GF-D8 (cell line): ENCODE data around the gene HSF2.
"Not testable (repeated sequence)": the region's sequence is repeated elsewhere in the genome, so short reads cannot be mapped to it uniquely, and the experiment has no call there.

Experiments
- DNase-seq: peaks from one replicate; lab custom pipeline; 2025; lab: John Stamatoyannopoulos, UW

Gene HSF2

GRCh38 chr6:122455116-122455515 lies 55.7 kb downstream of the HSF2 start:
- DNase-seq = not testable (repeated sequence)

GRCh38 chr6:122458087-122458486 lies 58.6 kb downstream of the HSF2 start:
- DNase-seq = no peak

GRCh38 chr6:122459240-122459639 lies 59.8 kb downstream of the HSF2 start:
- no peak for DNase-seq

GRCh38 chr6:122459865-122460416 lies 60.5 kb downstream of the HSF2 start:
- DNase-seq = not testable (repeated sequence)

- no peak for DNase-seq
Measured at GRCh38 chr6:122461885-122462284, 62.4 kb downstream of the HSF2 start.

GRCh38 chr6:122471107-122472021 lies 71.9 kb downstream of the HSF2 start, which contains the start of gene SERINC1:
Gene SERINC1 (minus strand): TSS chr6:122471807. CDS start chr6:122471737, 70 bp downstream.
- peak; percentile 83 for DNase-seq

- DNase-seq = no peak
Measured at GRCh38 chr6:122472022-122472340, 72.5 kb downstream of the HSF2 start.

- no peak for DNase-seq
Measured at GRCh38 chr6:122476131-122476530, 76.7 kb downstream of the HSF2 start.

- no peak for DNase-seq
Measured at GRCh38 chr6:122482750-122483080, 83.3 kb downstream of the HSF2 start.
